NCI-H1048 (cell line): ENCODE measurements around the gene KDM1A.

ENCODE experiments used
- DNase-seq: peaks from one replicate; lab custom pipeline; 2025; lab: John Stamatoyannopoulos, UW

The KDM1A gene

GRCh38 chr1:23069675-23070074, 50.4 kb downstream of the KDM1A start:
- DNase-seq = no peak

- no peak for DNase-seq
These were observed 54.7 kb downstream of the KDM1A start for GRCh38 chr1:23074012-23074411.

GRCh38 chr1:23079025-23079424, 59.8 kb downstream of the KDM1A start:
- DNase-seq = no peak

- DNase-seq = no peak
These were observed 61.6 kb downstream of the KDM1A start for GRCh38 chr1:23080885-23081284.

- DNase-seq = no peak
These were observed 62.1 kb downstream of the KDM1A start for GRCh38 chr1:23081376-23081775.

GRCh38 chr1:23083714-23084480, 64.6 kb downstream of the KDM1A start:
- DNase-seq = no peak

GRCh38 chr1:23084880-23085279, 65.6 kb downstream of the KDM1A start:
- DNase-seq = no peak

GRCh38 chr1:23085696-23086095, 66.4 kb downstream of the KDM1A start:
- no peak for DNase-seq

- DNase-seq = no peak
These were observed 68.8 kb downstream of the KDM1A start for GRCh38 chr1:23088027-23088426.

- DNase-seq = no peak
These were observed 70.8 kb downstream of the KDM1A start for GRCh38 chr1:23090056-23090455.

GRCh38 chr1:23091545-23091944, 72.3 kb downstream of the KDM1A start:
- DNase-seq = no peak

- DNase-seq = no peak
These were observed 73.2 kb downstream of the KDM1A start for GRCh38 chr1:23092447-23092846.

- DNase-seq = no peak
These were observed 78.0 kb downstream of the KDM1A start for GRCh38 chr1:23097316-23097715.

- peak; percentile 11 for DNase-seq
These were observed 79.3 kb downstream of the KDM1A start for GRCh38 chr1:23098463-23099170.

- no peak for DNase-seq
These were observed 79.9 kb downstream of the KDM1A start for GRCh38 chr1:23099171-23099536.

- no peak for DNase-seq
These were observed 80.9 kb downstream of the KDM1A start for GRCh38 chr1:23100074-23100748.

GRCh38 chr1:23101101-23101827, 82.0 kb downstream of the KDM1A start:
- DNase-seq = no peak

- no peak for DNase-seq
These were observed 82.6 kb downstream of the KDM1A start for GRCh38 chr1:23101887-23102286.

GRCh38 chr1:23102289-23102688, 83.0 kb downstream of the KDM1A start:
- no peak for DNase-seq

- no peak for DNase-seq
These were observed 84.0 kb downstream of the KDM1A start for GRCh38 chr1:23103001-23103889.

- DNase-seq = no peak
These were observed 89.8 kb downstream of the KDM1A start for GRCh38 chr1:23108918-23109533.
